ENCODE data around the gene C11orf58.

Gene C11orf58

GRCh38 chr11:16769386-16769785 lies 30.9 kb downstream of the C11orf58 start:
- DNase-seq: no peak

DNA sequence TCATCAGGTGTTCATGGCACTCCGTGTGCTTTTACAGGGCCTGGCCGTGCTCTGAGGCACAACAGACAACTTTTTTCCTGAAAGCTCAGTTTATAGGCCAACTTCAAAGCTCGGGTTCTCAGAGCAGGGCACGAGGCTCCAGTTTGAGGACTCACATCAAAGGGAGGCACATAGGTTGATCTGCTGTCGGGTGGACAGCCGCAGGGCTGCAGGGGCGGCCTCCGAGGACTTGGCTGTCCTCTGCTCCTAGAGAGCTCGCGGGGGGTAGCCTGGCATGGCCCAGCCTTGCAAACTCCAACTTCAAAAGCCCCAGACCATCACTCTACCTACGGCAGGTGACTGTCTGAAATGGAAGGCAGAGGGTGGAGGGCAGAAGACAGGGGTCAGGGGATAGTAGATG lies 31.6 kb downstream of the C11orf58 start:
- DNase-seq: no peak

- no peak for DNase-seq
Measured at GRCh38 chr11:16771350-16772140, 33.1 kb downstream of the C11orf58 start.

GRCh38 chr11:16772141-16772512 lies 33.7 kb downstream of the C11orf58 start:
- DNase-seq: no peak

GRCh38 chr11:16773981-16774935 lies 35.8 kb downstream of the C11orf58 start:
- DNase-seq: no peak

DNA sequence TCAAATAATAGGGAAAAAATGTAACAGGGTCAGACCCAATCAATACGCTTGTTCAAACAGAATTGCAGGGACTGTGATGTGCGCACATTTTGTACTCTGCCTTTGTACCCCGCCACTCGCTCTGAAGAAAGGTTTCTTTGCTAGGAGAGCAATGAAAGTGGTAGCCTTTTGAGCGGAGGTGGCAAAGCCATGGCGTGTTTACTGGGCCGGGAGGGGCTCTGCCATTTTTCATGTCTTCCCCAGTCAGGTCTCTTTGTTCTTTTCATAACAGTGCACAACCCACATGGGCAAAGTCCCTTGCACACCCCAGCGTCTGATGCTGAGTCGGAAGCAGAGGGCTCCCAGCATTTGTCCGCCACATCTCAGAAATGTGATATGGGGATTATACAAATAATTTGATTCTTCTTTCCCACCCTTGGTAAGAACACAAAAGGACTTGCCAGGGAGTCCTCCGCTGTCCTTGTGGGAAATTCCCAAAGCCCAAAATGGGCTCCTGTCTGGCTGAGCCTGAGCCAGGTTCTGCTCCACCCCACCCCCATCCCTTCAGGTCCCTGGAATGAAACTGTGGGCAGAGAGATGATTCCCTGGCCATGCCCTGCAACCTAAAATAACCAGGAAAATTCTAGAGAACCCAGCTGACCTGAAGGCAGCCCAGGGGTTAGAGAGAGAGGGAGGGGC lies 36.6 kb downstream of the C11orf58 start:
- no peak for DNase-seq

DNA sequence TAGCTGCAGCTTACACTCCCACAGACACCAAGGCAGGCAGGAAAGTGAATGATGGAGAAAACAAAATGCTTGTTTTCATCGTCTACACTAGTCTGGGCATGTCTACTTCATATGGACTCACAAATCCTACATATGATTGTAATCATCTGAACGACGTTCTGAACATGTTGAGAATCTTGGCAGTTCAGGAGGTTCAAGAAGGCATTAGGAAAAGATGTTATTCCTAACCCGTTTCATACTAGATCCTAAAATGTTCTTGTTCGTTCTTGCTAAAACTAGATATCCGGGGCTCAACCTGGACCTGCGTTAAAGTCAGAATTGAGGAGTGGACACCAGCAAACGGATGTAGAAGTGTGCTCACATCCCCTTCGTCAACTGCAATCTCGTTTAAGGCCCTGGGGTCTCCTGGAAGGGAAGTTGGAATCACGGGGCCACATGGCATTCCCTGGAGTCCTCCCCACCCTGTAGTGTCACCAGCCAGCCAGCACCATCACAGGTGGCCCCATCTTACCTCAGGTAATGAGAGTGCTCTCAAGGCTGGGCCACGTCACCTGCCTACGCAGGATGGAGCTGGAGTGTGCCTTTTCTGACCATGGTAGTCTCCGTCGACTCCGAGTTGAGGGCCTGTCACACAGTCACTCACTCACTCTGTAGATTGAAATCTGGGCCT lies 37.3 kb downstream of the C11orf58 start:
- no peak for DNase-seq

DNA sequence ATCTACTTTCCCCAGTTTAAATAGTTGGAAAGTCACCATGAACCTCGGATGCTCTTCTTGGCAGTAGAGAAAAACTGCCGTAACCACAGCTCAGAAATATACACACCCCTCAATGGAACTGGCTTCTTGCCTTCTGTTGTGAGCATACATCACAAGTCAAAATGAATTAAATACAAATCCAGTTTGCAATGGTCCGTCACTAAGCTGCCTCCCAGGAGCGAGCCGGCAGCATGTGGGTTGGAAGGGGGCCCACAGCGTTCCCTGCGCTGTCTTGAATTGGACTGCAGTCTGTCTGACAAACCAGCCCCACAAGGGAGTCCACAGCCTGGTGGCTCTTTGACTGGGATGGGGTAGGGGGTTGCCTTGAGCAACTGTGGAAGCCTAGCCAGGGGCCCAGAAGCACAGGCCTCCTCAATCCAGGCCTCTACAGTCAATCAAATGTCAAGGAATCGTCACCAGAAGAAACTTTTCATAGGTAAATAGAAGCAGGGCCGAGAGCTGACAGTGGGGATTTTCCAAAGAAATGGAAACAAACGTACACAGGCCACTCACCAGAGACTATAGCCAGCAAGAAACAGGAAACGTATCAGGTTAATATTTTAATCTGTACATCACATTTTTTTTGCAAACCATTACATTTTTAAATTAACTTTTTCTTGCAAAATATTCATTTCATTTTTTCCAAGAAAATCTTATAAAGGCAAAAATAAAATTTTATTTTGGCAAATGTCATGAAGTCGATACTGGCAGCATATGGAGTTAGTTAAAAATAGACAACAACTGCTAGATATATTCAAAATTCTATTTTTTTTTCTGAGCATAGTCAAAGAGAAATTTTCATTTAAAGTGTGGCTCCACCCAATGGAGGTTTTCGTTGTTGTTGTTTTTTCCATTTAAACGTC lies 38.5 kb downstream of the C11orf58 start:
- no peak for DNase-seq

DNA sequence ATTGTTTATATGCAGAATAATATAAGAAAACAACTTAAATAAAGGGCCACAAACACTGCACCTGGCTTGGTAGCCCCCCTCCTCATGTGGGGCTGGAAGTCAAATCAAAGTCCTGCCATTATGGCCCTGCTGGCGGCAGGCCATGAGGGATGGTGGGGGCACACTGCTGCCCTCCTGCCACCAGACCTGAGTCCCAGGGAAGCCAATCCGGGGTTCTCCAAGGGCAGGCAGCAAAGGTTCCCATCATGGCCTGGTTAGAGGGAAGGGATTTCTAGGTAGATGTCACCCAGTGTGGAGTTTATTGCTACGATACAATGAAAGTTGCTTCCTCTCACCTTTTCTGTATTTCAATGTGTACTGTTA lies 39.1 kb downstream of the C11orf58 start:
- no peak for DNase-seq

DNA sequence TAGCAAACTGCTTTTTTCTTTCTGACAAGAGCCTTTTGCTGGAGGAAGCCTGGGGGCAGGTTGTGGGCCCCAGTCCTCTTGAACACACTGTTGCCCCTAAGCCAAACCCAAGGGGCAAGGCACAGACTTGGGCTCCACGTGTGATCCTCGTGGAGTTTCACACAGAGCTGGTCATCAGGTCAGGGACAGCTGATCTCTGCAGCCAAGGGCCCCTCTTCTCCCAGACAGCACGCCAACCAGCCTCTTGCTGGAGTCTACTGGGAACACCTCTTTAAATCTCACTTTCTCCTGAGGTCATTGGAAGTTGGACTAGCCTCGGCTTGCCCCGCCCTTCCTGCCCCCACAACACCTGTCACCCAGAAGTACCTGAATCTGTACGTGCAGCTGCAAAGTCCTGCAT lies 39.8 kb downstream of the C11orf58 start:
- no peak for DNase-seq

GRCh38 chr11:16778876-16779275 lies 40.4 kb downstream of the C11orf58 start:
- DNase-seq: no peak

- DNase-seq: no peak
Measured at GRCh38 chr11:16779436-16779835, 41.0 kb downstream of the C11orf58 start.

- DNase-seq: no peak
Measured at GRCh38 chr11:16780146-16780545, 41.7 kb downstream of the C11orf58 start.

GRCh38 chr11:16780698-16781550 lies 42.5 kb downstream of the C11orf58 start:
- DNase-seq: no peak

GRCh38 chr11:16781936-16782919 lies 43.8 kb downstream of the C11orf58 start:
- DNase-seq: no peak

- DNase-seq: no peak
Measured at GRCh38 chr11:16783321-16783801, 44.9 kb downstream of the C11orf58 start.

- no peak for DNase-seq
Measured at GRCh38 chr11:16784097-16784496, 45.6 kb downstream of the C11orf58 start.

- DNase-seq: no peak
Measured at GRCh38 chr11:16784666-16785065, 46.2 kb downstream of the C11orf58 start.

DNA sequence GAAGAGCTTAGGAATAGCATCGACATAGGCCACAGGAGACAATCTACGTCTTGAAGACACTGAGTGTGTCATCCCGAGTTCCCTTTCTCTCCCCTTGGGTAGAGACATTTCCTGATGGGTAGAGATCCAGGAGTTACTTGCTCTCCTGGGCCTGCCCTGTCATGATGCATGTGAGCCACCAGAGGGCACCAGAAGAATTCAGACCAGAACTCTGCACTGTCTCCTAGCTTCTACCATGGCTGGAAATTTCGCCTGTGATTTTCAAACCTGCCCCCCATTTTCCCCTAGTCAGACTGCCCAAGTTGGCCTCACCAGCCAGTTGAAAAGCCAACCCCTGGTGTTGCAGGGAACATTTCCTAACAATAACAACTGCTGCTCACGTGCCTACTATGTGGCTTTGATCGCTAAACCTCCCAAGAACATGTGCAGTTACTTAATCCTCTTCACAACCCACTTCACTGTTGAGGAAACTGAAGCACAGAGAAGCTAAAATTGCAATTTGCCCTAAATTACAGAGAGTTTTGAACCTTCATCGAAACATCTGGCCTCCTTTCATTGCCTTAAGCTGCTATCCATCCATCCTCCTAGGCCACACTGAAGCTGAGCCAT lies 47.2 kb downstream of the C11orf58 start:
- DNase-seq: peak; percentile 62

Data from CD4-positive, alpha-beta T cell treated with Interleukin-17A for 4 hours (primary cell).